ENCODE measurements around the gene SDC3.

GRCh38 chr1:30900931-30901560 is 7.5 kb downstream of the SDC3 start:
- TF ChIP-seq POLR2A (IDR thresholded peaks at IDR 0.05; ENCODE audit: low read length) (no peak), GATA1 (IDR thresholded peaks at IDR 0.05; ENCODE audit: low read depth, low read length) (no peak)

Data from erythroblast (primary cell).